Measurements from ENCODE around the gene PCGF3. TPM values are rescaled to one million over a fixed set of nuclear protein-coding genes. Genes with fewer than 3 reads are reported as not detected.

Gene PCGF3
- total RNA-seq, 1 donor from 2014 or later: 82.7 TPM

DNA sequence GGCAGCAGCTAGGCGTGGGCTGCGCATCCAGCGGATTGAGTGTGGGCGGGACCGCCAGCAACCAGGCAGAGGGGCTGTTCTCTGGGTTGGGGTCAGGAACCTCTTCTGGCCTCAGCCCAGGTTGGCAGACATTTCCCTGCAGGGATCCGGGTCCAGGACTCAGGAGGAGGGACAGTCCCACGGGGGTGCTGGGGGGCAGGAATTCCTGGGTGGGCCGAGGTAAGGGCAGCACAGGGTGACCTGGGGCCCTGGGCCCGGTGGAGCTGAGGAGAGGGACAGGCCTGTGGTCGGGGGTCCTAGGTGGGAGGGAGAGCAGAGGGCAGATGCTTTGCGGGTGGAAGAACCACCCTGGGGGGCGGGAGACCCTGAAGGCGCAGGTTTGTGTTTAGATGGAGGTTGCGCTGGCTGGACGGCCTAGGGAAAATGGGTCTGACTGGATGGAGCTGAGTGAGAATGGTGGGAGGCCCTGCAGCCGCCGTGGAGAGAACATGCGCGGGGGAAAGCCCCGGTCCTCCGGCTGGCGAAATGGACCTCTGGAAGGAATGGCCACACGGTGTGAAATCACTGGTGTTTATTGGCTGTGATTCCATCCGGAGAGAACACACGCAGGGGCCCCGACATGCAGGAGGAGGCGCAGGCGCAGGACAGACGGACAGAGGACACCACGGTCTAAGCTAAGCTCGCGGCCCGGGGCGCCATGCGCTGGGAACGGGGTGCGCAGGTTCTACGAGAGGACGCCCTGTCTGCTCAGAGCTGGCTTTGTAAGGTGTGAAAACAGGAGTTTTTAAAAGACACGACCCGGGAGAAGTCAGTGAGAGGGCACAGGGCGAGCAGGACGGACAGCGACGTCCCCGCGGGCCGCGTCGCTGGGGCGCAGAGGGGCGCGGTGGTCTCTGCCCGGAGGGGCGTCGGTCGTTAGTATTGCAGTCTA lies 79.0 kb downstream of the PCGF3 start:
- no peak for DNase-seq

DNA sequence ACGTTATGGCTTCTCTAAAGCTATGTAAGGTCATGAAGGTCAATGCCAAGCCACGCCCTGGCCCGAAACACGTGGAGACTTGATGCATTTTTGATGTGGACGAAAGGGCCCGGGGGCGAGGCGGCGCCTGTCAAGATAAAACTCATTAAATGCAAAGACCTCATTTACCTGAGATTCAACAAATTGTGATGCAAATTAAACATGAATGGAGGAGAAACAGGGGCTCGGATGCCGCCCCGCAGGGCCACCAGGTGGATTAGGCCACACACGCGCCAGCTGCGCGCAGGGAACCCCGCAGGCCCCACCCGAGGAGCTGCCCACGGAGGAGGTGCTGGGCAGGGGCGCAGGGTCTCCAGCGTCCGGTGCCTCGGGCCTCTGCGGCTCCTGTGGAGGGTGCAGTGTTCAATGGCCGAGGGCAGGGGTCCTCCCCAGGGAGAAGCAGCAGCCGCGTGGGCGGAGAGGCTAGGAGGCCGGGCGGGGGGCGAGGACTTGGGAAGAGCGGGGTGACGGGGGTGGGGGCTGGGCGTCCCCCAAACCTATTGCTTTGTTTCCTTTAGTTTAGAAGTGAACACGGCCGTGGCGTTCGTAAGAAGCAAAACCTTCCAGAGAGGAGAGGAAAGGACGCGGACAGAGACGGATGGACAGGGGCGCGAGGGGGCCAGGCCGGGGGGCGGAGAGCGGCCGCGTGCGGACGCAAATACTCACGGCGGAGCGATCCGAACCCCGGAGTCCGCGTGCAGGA lies 79.9 kb downstream of the PCGF3 start:
- no peak for DNase-seq

DNA sequence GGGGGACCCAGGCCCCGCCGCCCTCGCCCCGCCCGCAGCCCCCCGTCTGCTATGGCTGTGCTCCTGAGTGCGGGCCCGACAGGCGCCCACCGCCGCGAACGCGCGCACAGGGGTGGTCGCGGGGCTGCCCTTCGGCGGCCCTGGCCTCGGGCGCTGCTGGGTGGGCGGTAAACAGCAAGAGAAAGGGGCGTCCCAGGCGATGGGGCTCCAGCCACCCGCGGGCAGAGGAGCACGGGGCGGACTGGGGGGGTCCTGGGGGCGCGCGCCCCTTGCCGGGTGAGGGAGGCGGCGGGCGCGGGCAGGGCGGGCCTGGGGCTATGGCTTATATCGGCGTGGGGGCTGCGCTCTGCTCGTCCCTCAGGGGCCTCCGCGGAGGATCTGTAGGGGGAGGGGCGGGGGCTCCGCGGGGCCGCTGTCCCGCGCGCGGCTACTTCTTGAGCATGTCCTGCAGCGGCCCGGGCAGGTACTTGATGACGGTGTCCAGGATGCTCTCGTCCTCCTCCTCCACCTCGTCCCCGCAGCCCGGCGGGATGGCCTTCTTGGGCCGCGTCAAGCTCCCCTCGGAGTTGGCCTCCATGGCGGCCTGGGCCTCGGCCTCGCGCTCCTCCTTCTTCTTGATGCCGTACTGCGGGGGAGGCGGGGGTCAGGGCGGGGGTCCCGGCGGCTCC lies 80.6 kb downstream of the PCGF3 start:
- DNase-seq: no peak

DNA sequence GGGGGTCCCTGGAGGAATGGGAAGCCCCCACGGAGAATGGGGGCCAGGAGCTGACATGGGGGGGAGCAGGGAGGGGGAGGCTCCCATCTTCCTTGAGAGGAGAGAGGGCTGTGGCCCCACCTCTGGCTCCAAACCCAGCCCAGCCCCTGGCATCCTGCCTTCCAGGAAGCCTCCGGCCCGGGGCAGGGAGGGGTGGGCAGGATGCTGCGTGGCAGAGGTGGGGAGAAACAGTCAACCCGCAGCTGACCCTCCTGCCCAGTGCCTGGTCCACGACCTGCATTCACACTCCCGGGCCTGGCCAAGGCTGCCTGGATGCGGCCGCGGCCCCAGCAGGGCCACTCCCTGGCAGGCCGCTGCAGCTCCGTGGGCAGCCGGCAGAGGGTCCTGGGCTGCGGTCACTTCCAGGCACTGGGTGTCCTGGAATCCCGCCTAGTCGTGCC lies 81.2 kb downstream of the PCGF3 start:
- DNase-seq: no peak

DNA sequence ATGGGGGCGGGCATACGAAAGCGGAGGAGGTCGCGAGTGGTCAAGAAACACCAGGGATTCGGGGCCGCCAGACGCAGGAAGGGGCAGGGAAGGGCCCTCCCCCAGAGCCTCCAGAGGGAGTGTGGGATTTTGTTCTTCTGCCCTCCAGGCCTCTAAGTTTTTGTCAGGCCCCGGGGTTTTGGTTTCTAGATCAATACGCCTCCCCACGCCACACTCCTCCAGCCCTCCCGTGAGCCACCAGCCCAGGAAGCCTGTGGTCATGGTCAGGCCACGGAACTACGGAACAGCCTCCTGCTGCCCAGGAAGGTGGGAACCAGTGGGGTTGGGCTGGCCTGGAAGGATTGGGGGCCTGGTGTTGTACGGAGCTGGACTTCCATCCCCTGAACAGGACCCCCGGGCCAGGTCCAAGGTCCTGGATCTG lies 81.9 kb downstream of the PCGF3 start:
- no peak for DNase-seq

DNA sequence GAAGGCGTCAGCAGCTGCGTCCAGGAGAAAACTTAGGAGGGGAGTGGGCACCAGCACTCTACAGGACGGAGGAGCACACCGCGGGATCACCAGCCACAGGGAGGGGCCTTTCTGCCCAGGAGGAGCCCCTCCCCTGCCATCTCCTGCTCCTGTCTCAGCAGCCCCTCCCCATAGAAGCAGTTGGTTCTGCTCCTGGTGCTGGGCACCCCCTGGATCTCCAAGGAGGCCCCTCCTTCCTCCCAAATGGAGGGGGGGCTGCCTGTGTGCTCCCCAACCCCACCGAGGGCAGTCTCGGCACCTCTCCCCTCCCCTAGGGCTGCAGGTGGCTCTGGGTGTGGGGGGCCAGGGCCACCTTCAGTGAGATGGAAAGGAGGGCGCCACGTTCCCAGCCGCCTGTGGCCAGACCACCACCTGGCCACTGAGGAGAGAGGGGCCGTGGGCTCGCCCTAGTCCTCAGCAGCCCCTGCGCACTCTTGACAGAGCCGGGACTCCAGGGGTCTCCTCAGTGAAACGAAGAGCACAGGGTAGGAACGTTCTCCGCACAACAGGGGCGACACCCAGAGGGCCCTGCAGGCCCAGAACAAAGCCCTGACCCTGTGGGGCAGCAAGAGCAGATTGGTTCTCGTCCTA lies 82.5 kb downstream of the PCGF3 start:
- DNase-seq: no peak

DNA sequence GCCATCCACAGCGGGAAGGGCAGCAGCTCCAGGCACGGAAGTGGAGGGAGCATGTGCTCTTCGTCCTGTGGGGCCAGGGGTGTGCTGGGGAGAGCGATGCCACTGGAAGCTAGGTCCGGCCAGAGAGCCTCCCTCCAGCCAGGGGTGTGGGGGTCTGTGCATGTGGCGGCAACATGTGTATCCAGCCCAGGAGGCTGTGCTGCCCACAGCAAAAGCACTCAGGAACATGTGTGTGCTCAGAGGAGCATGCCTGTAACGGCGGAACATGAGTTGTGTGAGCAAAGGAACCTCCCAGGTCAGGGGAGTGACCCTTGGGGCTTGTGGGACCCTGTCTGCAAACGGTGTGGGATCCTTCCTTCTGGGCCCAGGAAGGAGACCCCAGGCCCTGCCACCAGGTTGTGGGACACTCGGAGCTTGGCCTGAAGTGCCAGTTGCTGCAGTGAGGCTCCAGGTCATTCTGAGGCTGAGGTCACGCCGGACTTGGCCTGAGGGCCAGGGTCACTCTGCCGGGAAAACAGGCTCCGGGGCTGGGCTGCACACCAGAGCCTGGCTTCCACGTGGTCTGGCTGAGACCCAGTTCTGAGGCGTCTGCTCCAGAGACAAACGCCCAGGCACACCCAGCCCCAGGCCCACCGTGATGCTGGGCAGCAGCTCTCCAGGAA lies 83.1 kb downstream of the PCGF3 start:
- DNase-seq: no peak

DNA sequence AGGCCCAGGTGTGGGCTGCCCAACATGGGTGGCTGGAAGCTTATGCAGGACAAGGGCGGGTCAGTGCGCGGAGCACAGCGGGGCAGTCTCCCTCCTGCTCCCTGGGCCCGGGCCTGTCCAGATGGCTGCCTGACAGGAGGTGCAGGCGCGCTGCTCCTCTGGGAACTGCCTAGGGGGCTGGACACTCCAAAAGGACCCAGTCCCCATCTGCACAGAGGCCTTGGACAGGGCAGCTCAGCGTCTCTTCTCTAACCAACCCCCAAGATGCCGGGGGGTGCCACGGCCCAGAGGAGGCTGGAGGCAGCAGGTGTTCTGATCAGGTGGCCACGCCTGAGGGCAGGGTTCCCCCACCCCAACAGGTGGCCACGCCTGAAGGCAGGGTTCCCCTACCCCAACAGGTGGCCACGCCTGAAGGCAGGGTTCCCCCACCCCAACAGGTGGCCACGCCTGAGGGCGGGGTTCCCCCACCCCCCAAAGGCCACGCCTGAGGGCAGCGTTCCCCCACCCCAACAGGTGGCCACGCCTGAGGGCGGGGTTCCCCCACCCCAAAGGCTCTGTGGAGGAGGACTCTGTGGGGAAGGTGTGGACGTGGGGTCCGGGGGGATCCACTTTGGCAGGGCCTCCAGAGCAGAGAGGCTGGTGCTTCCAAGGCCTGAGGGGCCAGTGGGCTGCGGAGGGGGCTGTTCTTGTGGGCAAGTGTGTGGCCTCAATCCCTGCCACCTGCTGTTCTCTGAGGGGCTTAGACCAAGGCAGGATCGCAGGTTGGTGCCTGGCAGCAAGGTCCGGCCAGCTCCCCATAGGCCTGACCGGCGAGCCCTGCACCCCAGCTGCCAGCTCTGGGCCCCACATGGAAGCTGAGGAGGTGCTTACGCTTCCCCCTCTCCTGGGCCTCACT lies 84.2 kb downstream of the PCGF3 start:
- no peak for DNase-seq

DNA sequence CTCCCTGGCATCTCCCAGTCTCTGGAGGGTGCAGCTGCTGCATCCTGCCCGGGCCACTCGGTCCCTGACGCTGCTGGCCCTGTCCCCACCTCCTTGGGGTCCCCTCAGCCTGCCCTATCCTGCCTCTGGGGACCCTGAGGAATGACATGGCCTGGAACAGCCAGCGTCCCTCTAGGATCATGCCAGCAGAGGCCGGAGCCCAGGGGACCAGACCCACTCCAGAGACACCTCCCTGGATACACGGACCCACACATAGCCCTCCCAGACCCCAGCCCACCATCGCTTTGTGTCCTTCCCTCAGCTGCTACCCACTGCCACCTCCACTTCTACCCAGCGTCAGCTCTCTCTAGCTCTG lies 84.8 kb downstream of the PCGF3 start:
- no peak for DNase-seq

DNA sequence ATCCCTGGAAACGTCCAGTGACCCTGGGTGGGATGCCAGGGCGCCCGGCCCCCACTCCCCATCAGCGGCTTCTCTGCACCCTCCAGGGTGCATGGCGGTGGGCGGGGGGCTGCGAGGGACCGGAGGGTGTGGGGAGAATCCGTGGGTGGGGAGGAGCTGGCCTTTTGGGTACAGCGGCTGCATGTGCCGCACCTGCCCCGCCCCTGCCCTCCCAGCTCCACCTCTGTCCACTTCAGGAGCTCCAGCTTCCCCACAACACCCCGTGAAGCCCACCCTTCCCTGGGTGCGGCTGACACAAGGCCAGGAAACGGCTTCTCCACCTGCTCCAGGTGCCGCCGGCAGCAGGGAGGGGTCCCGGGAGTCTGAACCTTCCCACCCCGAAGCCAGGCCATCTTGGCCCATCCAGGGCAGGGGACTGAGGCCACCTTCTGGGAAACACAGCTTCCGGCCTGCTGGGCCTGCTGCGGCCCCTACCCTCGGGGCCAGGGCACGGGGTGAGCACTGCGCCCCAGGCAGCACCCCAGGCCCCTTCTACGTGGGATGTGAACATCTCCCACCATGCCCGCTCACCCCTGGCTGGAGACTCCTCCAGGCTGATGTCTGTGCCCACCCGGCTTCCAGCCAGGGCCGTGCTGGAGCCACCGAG lies 85.7 kb downstream of the PCGF3 start:
- DNase-seq: no peak

DNA sequence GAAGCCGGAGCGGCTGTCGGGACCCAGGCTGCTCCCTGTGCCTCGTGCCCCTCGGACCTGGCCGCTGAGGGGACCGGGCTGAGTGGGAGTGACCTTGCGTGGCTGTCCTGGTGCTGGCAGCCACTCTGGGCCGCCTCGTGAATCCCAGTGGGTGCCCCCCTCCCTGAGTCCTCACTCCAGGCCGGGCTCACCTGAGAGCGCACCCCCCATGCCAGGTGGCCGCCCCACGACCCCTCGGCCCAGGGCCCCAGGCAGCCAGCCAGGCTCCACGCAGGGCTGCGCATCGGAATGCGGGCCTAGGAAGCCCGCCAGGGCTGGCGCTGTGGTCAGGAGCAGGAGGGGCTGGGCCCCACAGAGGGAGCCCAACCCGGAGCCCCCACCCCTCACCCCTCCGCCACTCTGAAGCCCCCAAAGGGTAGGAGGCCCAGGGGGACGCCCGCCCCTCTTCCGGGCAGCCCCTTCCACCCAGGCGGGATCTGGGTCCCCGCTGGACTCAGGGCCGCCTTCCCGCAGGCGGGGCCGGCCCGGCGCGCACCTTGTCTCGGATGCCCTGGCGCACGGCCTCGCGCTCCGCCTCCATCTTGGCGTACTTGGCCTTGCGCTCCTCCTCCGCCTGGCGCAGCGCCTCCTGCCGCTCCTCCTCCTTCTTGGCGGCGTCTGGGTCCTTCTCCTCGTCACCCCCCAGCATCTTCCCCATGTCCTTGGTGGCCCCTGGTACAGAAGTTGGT lies 86.4 kb downstream of the PCGF3 start:
- DNase-seq: no peak

DNA sequence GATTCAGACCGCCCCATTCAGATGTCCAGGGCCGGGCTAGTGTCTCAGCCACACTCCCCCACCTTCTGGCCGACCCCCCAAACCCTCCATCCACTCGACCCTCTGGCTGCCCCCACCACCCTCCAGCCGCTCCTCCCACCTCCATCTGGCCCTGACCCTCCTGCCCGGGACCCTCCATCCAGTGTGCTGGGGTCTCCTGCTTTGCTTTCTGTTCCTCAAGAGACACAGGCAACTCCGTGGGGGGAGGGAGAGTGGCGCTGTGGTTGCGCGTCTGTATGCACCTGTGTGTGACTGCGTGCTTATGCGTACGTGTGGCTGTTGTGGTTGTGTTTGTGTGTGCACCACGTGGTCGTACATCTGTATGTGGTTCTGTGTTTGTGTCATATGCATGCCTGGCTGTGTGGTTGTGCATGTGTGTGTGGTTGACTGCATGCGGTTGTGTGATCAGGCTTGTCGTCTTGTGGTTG lies 87.0 kb downstream of the PCGF3 start:
- DNase-seq: no peak

DNA sequence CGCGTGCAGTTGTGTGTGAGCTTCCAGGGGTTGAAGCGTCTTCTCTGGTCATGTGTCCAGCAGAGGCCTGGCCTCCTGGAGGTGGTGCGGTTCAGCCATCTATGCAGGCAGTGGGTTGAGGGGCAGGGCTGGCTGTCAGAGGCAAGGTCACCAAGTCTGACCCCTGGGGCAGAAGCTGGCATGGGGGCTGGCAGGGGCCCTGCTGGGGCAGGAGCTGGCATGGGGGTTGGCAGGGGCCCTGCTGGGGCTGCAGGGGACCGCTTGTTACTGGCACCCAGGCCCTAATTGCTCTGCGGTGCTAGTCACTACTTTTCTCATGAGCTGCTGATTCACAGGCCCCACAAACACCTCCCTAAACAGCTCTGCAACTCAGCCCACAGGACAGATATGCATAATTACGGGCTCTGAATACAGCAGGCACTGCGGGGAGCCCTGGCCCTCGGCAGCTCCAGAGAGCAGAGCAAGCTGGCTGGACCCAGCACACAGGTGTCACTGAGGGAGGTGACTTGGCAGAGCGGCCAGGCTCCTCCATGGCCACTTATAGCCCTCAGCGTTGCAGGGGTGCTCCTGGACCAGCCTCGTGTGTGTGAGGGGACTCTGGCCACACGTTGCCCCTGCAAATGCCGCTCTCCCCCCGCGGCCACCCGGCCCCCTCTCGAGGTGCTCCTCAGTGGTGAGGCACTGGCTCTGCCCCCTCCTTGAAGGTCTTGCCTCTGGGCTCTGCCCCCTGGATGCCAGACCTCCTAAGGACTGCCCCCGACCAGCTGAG lies 87.6 kb downstream of the PCGF3 start:
- peak; percentile 24 for DNase-seq

DNA sequence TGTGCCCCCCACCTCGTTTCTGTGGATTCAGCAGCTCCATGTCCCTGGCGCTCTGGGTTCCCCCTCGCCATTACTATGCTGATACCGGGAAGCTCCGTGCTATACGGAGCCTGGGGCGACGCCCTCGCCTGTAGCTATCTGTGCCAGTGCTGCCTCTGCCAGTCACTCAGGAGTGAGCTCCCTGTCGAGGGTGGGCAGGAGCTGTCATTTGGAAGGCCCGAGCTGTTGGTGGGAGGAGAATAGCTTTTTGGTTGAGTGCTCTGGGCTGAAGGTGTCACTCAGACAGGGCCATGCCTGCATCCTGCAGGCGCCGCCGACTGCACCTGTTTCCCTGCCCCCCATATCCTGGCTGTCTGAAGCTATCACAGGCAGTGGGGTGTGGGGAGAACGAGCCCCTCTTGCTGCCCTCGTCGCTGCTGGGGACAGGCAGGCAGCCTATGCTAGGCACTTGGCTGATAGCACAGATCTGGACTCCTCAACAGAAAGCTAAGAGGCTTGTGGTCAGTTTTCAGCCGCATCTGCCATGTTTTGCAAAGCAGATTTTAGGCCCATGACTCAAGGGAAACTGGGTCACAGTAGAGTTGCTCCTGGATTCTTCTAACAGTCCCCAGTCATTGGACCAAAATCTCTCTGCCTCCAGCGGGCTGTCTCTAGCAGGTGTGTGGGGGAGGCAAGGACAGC lies 88.4 kb downstream of the PCGF3 start:
- no peak for DNase-seq

DNA sequence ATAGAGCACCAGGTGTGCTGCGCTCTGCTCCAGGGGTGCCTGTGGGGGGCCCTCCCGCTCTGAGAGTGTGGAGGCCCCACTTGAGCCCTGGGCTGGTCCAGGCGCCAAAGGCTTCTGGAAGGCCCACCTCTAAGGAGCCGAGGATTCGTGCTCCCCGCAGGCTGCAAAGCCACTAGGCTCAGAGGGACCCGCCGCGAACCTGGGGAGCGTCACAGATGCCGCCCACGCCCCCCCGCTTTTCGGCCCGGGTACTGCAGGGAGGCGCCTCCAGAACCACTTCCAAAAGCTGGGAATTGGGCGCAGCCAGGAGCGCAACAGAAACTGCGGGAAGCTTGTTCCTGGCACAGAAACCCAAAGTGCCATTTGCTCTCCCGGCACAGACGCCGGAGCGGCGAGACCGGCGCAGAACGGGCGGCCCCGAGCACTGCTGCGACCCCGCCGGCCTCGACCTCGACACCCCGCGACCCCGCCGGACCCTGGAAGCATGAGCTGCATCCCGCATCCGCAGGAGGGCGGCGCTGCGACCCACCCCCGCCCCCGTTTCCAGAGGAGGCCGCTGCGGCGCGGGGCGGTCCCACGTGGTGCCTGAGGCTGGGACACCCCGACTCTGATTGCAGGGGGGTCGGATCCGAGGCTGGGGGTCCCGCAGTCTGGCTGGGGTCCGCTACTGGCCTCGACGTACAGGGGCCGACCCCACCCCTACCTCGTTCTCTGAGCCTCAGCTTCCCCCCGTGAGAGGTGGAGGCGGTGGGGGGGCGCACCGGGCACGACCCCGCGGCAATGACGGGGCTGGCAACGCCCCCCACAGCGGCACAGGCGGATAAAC lies 89.5 kb downstream of the PCGF3 start:
- peak; percentile 38 for DNase-seq

DNA sequence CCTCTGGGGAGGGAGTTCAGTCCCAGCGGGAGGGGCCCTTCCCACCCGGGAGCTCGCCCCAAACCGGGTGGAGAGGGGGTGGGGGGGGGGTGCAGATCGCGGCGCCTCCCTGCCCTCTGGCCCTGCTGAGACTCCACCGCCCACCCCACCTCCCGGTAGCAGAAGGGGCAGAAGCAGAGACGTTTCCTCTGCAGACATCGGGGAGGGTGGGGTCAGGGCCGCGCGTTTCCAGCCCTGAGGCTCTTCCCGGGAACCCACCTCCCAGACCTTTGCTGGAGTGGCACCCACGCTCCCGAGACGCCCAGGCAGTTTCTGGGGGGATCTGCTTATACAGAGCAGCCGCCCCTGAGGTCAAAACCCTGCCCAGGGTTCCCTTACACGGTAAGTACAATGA lies 90.1 kb downstream of the PCGF3 start:
- DNase-seq: no peak

DNA sequence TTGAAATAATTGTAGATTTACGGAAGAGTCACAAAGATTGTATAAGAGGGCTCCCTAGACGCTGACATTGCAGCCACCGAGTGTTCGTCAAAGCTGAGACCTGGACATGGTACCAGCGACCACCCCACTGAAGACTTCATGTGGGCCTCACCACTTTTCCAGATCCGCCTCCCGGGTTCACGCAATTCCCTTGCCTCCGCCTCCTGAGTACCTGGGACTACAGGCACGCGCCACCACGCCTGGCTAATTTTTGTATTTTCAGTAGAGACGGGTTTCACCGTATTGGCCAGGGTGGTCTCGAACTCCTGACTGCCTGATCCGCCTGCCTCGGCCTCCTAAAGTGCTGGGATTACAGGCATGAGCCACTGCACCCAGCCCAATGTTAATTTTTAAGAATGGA lies 90.6 kb downstream of the PCGF3 start:
- no peak for DNase-seq
